GM10847 (cell line): ENCODE results near the gene FBLN5.

Experiments
- POLR2A ChIP-seq: IDR thresholded peaks from 2 replicates; pipeline ENCODE4 v1.6.1; 2011; ENCODE audit not compliant: insufficient read length; ENCODE audit errors: extremely low read depth

Gene FBLN5

GRCh38 chr14:91884664-91885063, 62.8 kb downstream of the FBLN5 start:
- no peak for TF ChIP-seq POLR2A

GRCh38 chr14:91883753-91884152, 63.7 kb downstream of the FBLN5 start:
- no peak for TF ChIP-seq POLR2A

GRCh38 chr14:91882776-91883175, 64.7 kb downstream of the FBLN5 start:
- no peak for TF ChIP-seq POLR2A

- no peak for TF ChIP-seq POLR2A
Measured at GRCh38 chr14:91882369-91882768, 65.1 kb downstream of the FBLN5 start.

DNA sequence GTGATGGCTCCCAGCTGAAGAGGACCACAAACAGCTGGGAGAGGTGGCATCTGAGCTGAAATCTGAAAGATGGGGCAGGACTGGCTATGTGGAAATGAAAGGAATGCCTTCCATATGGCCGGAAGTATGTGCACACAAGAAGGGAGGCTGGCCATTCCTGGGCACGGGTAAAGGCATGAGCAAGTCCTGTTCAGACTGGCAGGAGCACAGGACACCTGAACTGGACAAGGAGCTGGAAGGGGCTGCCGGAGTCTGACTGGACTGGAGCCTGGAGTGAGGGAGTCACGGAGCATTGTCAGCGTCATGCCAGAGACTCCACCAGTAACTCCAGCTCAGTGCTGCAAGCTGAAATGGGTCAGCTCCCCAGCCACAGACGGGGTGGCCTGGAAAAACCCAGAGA, 68.3 kb downstream of the FBLN5 start:
- no peak for TF ChIP-seq POLR2A

GRCh38 chr14:91878274-91878673, 69.2 kb downstream of the FBLN5 start:
- TF ChIP-seq POLR2A: no peak

DNA sequence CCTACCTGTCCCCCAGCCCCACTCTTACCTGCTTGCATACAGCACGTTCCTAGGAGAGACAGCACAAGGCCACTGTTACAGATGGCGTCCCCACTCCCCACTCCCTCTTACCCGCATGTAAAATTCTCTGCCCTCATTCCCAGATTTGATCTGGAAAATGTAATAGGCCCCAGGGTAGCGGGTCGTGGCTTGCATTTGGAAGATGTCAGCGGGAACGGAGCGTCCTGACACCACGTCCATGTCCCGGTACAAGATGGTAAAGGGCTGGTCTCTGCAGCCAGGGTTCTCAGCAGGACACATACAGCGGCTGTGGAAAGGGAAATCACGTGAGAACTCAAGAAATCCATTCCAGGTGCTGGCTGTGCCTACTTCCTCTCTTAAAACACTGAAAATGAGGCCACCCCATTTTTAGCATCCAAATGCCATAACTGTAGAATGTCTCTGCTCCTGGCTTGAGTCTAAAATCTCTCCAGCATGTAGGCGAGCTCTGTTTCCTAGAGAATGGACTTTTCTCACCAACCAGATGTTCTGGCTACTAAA, 70.0 kb downstream of the FBLN5 start:
- no peak for TF ChIP-seq POLR2A

DNA sequence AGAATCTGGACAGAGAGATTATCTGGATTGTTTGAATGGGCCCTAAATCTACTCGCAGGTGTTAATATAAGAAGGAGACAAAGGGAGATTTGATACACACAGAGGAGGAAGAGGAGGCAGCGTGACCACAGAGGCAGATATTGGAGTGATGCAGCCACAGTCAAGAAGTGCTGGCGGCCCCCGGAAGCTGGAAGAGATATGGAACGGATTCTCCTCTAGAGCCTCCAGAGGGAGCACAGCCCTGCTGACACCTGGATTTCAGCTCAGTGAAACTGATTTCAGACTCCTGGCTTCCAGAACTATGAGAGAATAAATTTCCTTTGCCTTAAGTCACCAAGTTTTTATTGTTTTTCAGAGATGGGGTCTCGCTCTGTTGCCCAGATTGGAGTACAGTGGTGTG, 71.0 kb downstream of the FBLN5 start:
- TF ChIP-seq POLR2A: no peak

GRCh38 chr14:91875525-91876286, 71.8 kb downstream of the FBLN5 start:
- TF ChIP-seq POLR2A: no peak

DNA sequence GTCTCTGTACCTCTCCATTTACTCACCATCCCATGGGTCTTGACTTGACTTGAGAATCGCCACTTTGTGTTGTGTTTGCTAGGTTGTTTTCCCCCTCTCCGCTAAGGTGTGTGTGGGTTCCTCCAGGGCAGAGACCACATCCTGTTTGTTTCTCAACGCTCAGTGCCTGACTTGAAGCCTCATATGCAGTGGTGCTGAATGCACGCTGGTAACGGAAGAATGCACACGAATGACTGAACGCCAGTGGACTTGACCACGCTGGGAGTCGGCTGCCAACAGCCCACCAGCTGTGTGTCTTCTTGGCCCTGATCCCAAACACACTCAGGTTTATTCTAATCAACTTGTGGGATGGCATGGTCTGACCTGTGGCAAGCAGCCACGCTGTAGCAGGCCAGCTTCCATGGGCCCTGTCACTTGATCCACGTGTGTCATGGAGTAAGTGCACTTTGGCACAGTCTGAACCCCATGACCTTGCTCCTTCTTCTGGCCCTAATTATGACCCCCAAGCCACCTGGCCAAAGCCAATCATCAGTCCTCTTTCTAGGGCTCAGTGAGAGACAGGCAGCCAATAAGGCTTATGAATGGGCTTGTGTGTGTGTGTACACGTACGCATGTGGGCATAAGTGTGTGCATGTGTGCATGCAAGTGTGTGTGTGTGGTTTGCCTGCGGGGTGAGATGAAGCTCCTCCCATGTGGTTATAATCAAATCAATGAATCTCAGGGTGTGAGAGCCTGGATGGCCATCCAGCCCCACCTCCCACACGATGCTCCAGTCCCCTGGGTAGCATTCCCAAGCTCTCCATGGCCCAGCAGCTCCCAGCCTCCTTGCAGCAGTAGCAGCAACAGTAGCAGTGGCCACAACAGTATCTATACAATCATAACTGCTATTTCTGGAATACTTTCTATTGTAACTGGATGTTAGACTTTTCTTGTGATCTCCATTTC, 73.8 kb downstream of the FBLN5 start:
- no peak for TF ChIP-seq POLR2A

GRCh38 chr14:91872517-91873470, 74.7 kb downstream of the FBLN5 start:
- no peak for TF ChIP-seq POLR2A

DNA sequence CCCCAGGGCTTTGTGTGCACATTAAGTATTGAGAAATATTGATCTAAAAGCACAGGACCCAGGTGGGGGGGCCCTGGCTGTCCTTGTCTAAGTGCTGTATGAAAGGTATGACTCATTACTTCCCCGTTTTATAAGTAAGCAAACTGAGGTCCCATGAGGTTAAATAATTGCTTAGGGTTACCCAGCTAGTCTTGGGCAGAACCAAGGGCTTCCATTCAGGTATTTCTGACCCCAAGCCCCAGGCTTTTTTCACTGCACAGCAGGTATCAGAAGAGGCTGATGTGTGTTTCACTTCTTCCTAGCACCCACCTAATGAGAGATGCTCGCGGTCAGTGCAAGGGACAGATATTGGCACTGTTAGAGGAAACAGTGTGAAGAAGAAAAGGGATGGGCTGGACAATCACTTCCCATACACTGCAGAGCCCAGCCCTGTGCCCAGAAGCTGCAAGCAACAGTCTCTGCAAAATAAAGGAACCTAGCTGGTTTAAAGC, 75.4 kb downstream of the FBLN5 start:
- no peak for TF ChIP-seq POLR2A

DNA sequence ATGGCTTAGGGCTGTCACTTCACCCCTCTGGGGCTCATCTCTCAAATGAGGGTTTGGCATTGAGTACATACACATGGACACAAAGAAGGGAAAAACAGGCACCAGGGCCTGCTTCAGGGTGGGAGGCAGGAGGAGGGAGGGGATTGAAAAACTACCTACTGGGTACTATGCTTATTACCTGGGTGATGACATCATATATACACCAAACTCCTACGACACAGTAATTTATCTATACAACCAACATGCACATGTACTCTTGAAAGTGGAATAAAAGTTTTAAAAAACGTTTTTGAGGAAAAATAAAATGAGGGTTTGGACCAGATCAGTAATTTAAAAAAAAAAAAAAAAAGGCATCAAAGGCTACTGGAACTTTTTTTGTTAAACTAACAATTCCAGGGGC, 76.6 kb downstream of the FBLN5 start:
- TF ChIP-seq POLR2A: no peak

DNA sequence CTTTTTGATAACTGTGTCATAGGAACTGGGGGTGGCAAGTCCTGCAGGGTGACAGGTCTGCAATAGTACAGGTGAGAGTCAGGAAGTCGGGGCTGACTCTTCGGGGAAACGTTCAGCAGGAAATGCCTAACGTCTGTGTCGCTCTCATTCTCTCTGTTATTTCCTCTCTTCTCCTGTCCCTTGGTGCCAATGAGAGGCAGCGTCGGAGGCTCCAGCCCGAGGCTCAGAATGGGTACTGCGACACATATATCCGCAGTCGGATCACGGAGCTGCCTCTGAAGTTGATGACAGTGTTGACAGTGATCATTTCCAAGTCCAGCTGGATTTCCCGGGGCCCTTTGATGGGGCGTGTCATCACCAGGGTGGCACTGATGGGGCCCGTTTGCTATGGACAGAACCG, 77.5 kb downstream of the FBLN5 start:
- TF ChIP-seq POLR2A: no peak

DNA sequence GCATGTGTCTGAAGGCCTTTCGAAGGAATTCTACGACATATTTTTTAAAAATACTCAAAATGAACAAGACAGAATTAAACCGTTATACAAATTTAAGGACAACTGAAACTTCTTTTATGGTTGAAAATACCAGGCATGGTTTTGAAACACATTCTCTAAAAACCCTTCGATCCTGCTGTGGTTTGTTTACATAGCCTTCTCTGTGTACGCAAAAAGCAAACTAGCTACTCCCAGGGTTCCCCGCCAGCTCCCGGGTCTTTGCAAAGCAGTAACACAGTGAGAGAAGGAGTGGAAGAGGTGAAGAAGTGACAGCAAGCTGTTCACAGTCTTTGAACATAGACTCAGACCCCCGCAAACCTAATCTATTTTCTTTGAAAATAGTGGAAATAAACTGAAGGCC, 77.9 kb downstream of the FBLN5 start:
- TF ChIP-seq POLR2A: no peak
